SU-DHL-6 (cell line): ENCODE results near the gene ADAMTS15.

ENCODE experiments used
- H2AFZ ChIP-seq: fragments of 200-600 bp; sonication (generic); 2 replicates; pipeline ENCODE4 v1.6.1; 2014; ENCODE audit warnings: low read depth, mild to moderate bottlenecking, moderate library complexity, mixed read lengths, antibody characterized with exemption, low read length; ENCODE audit not compliant: severe bottlenecking
- H3F3A ChIP-seq: fragments of 200-600 bp; shearing (Covaris generic); 2 replicates; pipeline ENCODE4 v1.6.0; 2016; ENCODE audit warnings: antibody characterized with exemption, mild to moderate bottlenecking; ENCODE audit not compliant: insufficient read depth
- H3K27ac ChIP-seq: fragments of 200-600 bp; sonication (generic); 2 replicates; pipeline ENCODE4 v1.5.1; 2016; ENCODE audit warnings: low read depth, mild to moderate bottlenecking, low read length, moderate library complexity, mixed read lengths
- H3K27me3 ChIP-seq: fragments of 200-600 bp; sonication (generic), shearing (Covaris generic); 2 replicates; pipeline ENCODE4 v1.6.0; 2014; ENCODE audit warnings: mild to moderate bottlenecking, low read length
- H3K36me3 ChIP-seq: fragments of 200-600 bp; sonication (generic); 2 replicates; pipeline ENCODE4 v1.6.1; 2014; ENCODE audit warnings: mild to moderate bottlenecking, low read length, mixed read lengths
- H3K4me2 ChIP-seq: fragments of 300-600, 200-600 bp; shearing (Covaris generic), sonication (generic); 2 replicates; pipeline ENCODE4 v1.6.0; 2014; ENCODE audit warnings: low read length, low read depth, mild to moderate bottlenecking; ENCODE audit not compliant: poor library complexity, severe bottlenecking
- H3K4me3 ChIP-seq: fragments of 200-600 bp; sonication (generic); 2 replicates; pipeline ENCODE4 v1.5.1; 2014; ENCODE audit warnings: antibody characterized with exemption, low read length, mild to moderate bottlenecking, mixed read lengths; ENCODE audit not compliant: insufficient read depth, poor library complexity, severe bottlenecking
- H3K79me2 ChIP-seq: fragments of 200-600 bp; sonication (generic); 2 replicates; pipeline ENCODE4 v1.6.1; 2014; ENCODE audit warnings: mild to moderate bottlenecking, low read length, moderate library complexity; ENCODE audit not compliant: insufficient read depth
- H3K9ac ChIP-seq: fragments of 200-600 bp; sonication (generic); 2 replicates; pipeline ENCODE4 v1.7.0; 2014; ENCODE audit warnings: mild to moderate bottlenecking, low read length
- H3K9me2 ChIP-seq: fragments of 200-600 bp; sonication (generic); replicated peaks from 2 replicates; pipeline ENCODE4 v1.6.1; 2014; ENCODE audit warnings: low read length; ENCODE audit not compliant: insufficient read depth
- H3K9me3 ChIP-seq: fragments of 200-600 bp; sonication (generic); 2 replicates; pipeline ENCODE4 v1.6.1; 2014; ENCODE audit warnings: low read length, mixed read lengths; ENCODE audit not compliant: insufficient read depth
- H4K20me1 ChIP-seq: fragments of 200-600 bp; sonication (generic); 2 replicates; pipeline ENCODE4 v1.6.1; 2014; ENCODE audit warnings: low read depth, mild to moderate bottlenecking, antibody characterized with exemption, low read length, moderate library complexity, mixed read lengths
- EZH2phosphoT487 ChIP-seq: fragments of 200-600 bp; sonication (generic), shearing (Covaris generic); conservative IDR thresholded peaks from 2 replicates; pipeline ENCODE4 v1.6.1; 2018; ENCODE audit warnings: mild to moderate bottlenecking, antibody characterized with exemption, low read length, moderate library complexity, mixed read lengths
- TF ChIP-seq, protein P1 (sequence below): fragments of 200-600 bp; sonication (generic); IDR thresholded peaks from one replicate; pipeline ENCODE4 v1.5.1; 2017; ENCODE audit warnings: antibody characterized with exemption, mild to moderate bottlenecking, low read length, moderate library complexity; ENCODE audit not compliant: insufficient read depth, poor library complexity, severe bottlenecking

The ADAMTS15 gene

DNA sequence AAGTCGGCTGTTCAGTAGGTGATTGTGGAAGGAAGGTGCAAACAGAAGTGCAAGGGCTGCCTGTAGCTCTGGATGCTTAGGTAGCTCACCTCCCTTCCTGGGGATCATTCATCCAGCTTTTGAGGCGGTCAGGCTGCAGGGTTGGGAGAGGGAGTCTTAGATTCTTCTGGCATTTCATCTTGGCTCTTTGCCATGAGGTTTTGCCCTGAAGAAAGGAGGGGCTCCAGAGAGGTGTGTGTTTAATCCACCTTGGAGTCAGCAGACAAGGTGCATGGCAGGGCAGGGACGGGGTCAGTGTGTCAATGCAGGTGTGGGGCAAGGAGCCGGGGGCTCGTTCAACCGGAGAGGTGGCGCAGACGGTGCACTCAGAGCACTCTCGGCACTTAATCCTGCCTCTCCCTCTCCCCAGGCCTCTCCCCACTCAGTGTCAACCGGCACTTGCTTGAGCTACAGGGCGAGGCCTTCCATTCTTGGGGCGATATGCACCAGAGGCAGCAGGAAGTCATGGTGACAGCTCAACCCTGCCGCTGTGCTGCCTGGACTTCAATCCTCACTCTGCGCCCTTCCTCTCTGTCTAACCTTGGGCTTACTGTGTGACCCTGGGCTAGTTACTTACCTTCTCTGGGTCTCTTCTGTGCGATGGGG lies 7.2 kb downstream of the ADAMTS15 start:
- Histone ChIP-seq H3K4me3 (no peak overlapping the region), H3K27ac (no peak overlapping the region), H3K27me3 (no peaks in the 10 kb centered on the region), H3K9me2 (no peaks in the 10 kb centered on the region), H3F3A (no peaks in the 10 kb centered on the region), H3K9me3 (no peaks in the 10 kb centered on the region), H3K9ac (no peak overlapping the region), H3K36me3 (no peaks in the 10 kb centered on the region), H2AFZ (no peak overlapping the region), H3K79me2 (no peaks in the 10 kb centered on the region), H3K4me2 (no peak overlapping the region), H4K20me1 (no peaks in the 10 kb centered on the region)
- TF ChIP-seq, protein P1, sequence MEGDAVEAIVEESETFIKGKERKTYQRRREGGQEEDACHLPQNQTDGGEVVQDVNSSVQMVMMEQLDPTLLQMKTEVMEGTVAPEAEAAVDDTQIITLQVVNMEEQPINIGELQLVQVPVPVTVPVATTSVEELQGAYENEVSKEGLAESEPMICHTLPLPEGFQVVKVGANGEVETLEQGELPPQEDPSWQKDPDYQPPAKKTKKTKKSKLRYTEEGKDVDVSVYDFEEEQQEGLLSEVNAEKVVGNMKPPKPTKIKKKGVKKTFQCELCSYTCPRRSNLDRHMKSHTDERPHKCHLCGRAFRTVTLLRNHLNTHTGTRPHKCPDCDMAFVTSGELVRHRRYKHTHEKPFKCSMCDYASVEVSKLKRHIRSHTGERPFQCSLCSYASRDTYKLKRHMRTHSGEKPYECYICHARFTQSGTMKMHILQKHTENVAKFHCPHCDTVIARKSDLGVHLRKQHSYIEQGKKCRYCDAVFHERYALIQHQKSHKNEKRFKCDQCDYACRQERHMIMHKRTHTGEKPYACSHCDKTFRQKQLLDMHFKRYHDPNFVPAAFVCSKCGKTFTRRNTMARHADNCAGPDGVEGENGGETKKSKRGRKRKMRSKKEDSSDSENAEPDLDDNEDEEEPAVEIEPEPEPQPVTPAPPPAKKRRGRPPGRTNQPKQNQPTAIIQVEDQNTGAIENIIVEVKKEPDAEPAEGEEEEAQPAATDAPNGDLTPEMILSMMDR: no peak
- TF ChIP-seq EZH2phosphoT487: no peak

- H3K79me2 ChIP-seq: no peaks in the 10 kb centered on the region
- TF ChIP-seq, protein P1: no peak
- no peak for TF ChIP-seq EZH2phosphoT487
- H3F3A ChIP-seq: no peaks in the 10 kb centered on the region
- H3K4me3 ChIP-seq: no peak overlapping the region
- H3K9me2 ChIP-seq: no peaks in the 10 kb centered on the region
- H3K9ac ChIP-seq: no peak overlapping the region
- no peak overlapping the region for H3K27ac ChIP-seq
- no peak overlapping the region for H3K4me2 ChIP-seq
- no peaks in the 10 kb centered on the region for H3K9me3 ChIP-seq
- no peaks in the 10 kb centered on the region for H3K36me3 ChIP-seq
- no peak overlapping the region for H2AFZ ChIP-seq
- H3K27me3 ChIP-seq: no peaks in the 10 kb centered on the region
- no peaks in the 10 kb centered on the region for H4K20me1 ChIP-seq
Measured at GRCh38 chr11:130456286-130456685, 7.8 kb downstream of the ADAMTS15 start.

GRCh38 chr11:130457623-130458409 lies 9.4 kb downstream of the ADAMTS15 start:
- Histone ChIP-seq H3K4me3 (no peak overlapping the region), H3K36me3 (no peaks in the 10 kb centered on the region), H3K27me3 (no peaks in the 10 kb centered on the region), H3K27ac (no peak overlapping the region), H3K9me3 (no peaks in the 10 kb centered on the region), H3K4me2 (no peak overlapping the region), H3K9me2 (no peaks in the 10 kb centered on the region), H2AFZ (no peak overlapping the region), H4K20me1 (no peaks in the 10 kb centered on the region), H3F3A (no peaks in the 10 kb centered on the region), H3K79me2 (no peaks in the 10 kb centered on the region), H3K9ac (no peak overlapping the region)
- TF ChIP-seq, protein P1: no peak
- TF ChIP-seq EZH2phosphoT487: no peak
